ENCODE data around the gene TFEC.

The TFEC gene

GRCh38 chr7:115889669-115889984 lies 140.9 kb downstream of the TFEC start:
- 89 to 93% methylated on average over 3 of the region's 3 CpGs for WGBS, 2 experiments
- H3K36me3 ChIP-seq (ENCODE audit: control insufficient read depth, insufficient read depth, low read length): no peaks in the 10 kb centered on the region
- no peak overlapping the region for H3K4me3 ChIP-seq (ENCODE audit: insufficient read depth, low read depth, low read length)
- H3K4me1 ChIP-seq (ENCODE audit: control insufficient read depth, insufficient read depth, low read length): no peaks in the 10 kb centered on the region
- H3K27me3 ChIP-seq (ENCODE audit: control insufficient read depth, insufficient read depth, low read length, poor library complexity, severe bottlenecking): no peaks in the 10 kb centered on the region
- no peak overlapping the region for H3K27ac ChIP-seq (ENCODE audit: insufficient read depth, low read depth, low read length, poor library complexity, severe bottlenecking)
- no peaks in the 10 kb centered on the region for H3K9me3 ChIP-seq (ENCODE audit: control insufficient read depth, low read length)

- Histone ChIP-seq H3K4me1 (ENCODE audit: control insufficient read depth, insufficient read depth, low read length) (no peaks in the 10 kb centered on the region), H3K4me3 (ENCODE audit: insufficient read depth, low read depth, low read length) (no peak overlapping the region), H3K27me3 (ENCODE audit: control insufficient read depth, insufficient read depth, low read length, poor library complexity, severe bottlenecking) (no peaks in the 10 kb centered on the region), H3K9me3 (ENCODE audit: control insufficient read depth, low read length) (no peaks in the 10 kb centered on the region), H3K36me3 (ENCODE audit: control insufficient read depth, insufficient read depth, low read length) (no peaks in the 10 kb centered on the region), H3K27ac (ENCODE audit: insufficient read depth, low read depth, low read length, poor library complexity, severe bottlenecking) (no peak overlapping the region)
- 88 to 91% methylated on average over 11 of the region's 11 CpGs for WGBS, 2 experiments
These were observed 141.4 kb downstream of the TFEC start for GRCh38 chr7:115888981-115889668.

GRCh38 chr7:115885550-115885949 lies 145.0 kb downstream of the TFEC start:
- Histone ChIP-seq H3K9me3 (ENCODE audit: control insufficient read depth, low read length) (no peaks in the 10 kb centered on the region), H3K36me3 (ENCODE audit: control insufficient read depth, insufficient read depth, low read length) (no peaks in the 10 kb centered on the region), H3K4me1 (ENCODE audit: control insufficient read depth, insufficient read depth, low read length) (no peaks in the 10 kb centered on the region), H3K4me3 (ENCODE audit: insufficient read depth, low read depth, low read length) (no peak overlapping the region), H3K27me3 (ENCODE audit: control insufficient read depth, insufficient read depth, low read length, poor library complexity, severe bottlenecking) (no peaks in the 10 kb centered on the region), H3K27ac (ENCODE audit: insufficient read depth, low read depth, low read length, poor library complexity, severe bottlenecking) (no peak overlapping the region)
- WGBS, 2 experiments: 82 to 92% methylated on average over 2 of the region's 2 CpGs

All from ectodermal cell (in vitro differentiated cells).